H1 (cell line): Measurements from ENCODE around the gene PGM2. TPM values are rescaled to one million over a fixed set of nuclear protein-coding genes. Genes with fewer than 3 reads are reported as not detected.

Experiments
- PHF8 ChIP-seq: fragments of 200-600 bp; sonication (generic); conservative IDR thresholded peaks from 2 replicates; pipeline ENCODE4 v1.7.1; 2012; ENCODE audit warnings: low read depth, mild to moderate bottlenecking, inconsistent platforms, low read length, moderate library complexity
- polyA plus RNA-seq, 7 experiments: library from polyadenylated mRNA; depleted of rRNA in 3 of 7; stranded (reverse) in 5 of 7; unstranded in 2 of 7; fragments of >200 nt in 5 of 7; fragments of 200-250 nt in 2 of 7; gene quantifications; 1 replicate in 5 of 7; 2 replicates in 1 of 7; 4 replicates in 1 of 7; pipeline versions ENCODE4 v1.2.1 to v1.2.3, GENCODE V29; 2011 to 2013; ENCODE audit warnings: missing spikeins in 2 of 7, mixed read lengths in 2 of 7
- total RNA-seq: library from RNA; stranded (reverse); fragmentation: NEBNext Ultra II Directional; extraction: Animal tissue kit (Norgen Biotek cat#: 25700); gene quantifications from 2 replicates; pipeline ENCODE4 v1.2.1, GENCODE V29; 2021

Gene PGM2
- total and polyA plus RNA-seq, 2 of the 8 experiments (the other 6 are each of a cell fraction or from before 2014, with no cell fraction given): 7.7 to 38.0 TPM

- no peak for TF ChIP-seq PHF8
Observed at GRCh38 chr4:37825968-37826294, 555 bp upstream of the PGM2 start (continued).
